SJCRH30 (cell line): Measurements from ENCODE around the gene ZNF576. TPM values are rescaled to one million over a fixed set of nuclear protein-coding genes. Genes with fewer than 3 reads are reported as not detected.
A peak's percentile ranks its signal among the peaks of the same experiment; 100 is the strongest.

Source experiments
- DNase-seq, 2 experiments: peaks; one replicate each; pipeline ENCODE4 v3.0.0-alpha.2; 2015 to 2020
- H3K27ac ChIP-seq: fragments of 250-450 bp; sonication (Bioruptor Pico); 2 replicates; pipeline ENCODE4 v1.5.1; 2020; ENCODE audit warnings: mild to moderate bottlenecking, moderate library complexity
- H3K27me3 ChIP-seq: fragments of 250-450 bp; sonication (Bioruptor Pico); 2 replicates; pipeline ENCODE4 v1.5.1; 2020; ENCODE audit warnings: mild to moderate bottlenecking, moderate library complexity
- H3K36me3 ChIP-seq: fragments of 250-450 bp; sonication (Bioruptor Pico); 2 replicates; pipeline ENCODE4 v1.5.1; 2020; ENCODE audit warnings: mild to moderate bottlenecking, moderate library complexity
- H3K4me1 ChIP-seq: fragments of 250-450 bp; sonication (Bioruptor Pico); 2 replicates; pipeline ENCODE4 v1.5.1; 2020; ENCODE audit warnings: mild to moderate bottlenecking, moderate library complexity
- H3K4me3 ChIP-seq: fragments of 250-450 bp; sonication (Bioruptor Pico); 2 replicates; pipeline ENCODE4 v1.5.1; 2020; ENCODE audit warnings: mild to moderate bottlenecking, moderate library complexity
- H3K9me3 ChIP-seq: fragments of 250-450 bp; sonication (Bioruptor Pico); replicated peaks from 2 replicates; pipeline ENCODE4 v1.5.1; 2020; ENCODE audit warnings: mild to moderate bottlenecking, moderate library complexity
- total RNA-seq: library from RNA; depleted of rRNA; stranded (reverse); fragments of >200 nt; shearing (Covaris generic); gene quantifications from 2 replicates; pipeline ENCODE4 v1.2.3, GENCODE V29; 2014

The ZNF576 gene
- total RNA-seq, 1 experiment from 2014 or later: 10.3 TPM

GRCh38 chr19:43605875-43606568 is 9.6 kb downstream of the ZNF576 start:
- no peak overlapping the region for H3K27ac ChIP-seq
- peaks cover 5% of the 10 kb centered on the region for H3K36me3 ChIP-seq

DNA sequence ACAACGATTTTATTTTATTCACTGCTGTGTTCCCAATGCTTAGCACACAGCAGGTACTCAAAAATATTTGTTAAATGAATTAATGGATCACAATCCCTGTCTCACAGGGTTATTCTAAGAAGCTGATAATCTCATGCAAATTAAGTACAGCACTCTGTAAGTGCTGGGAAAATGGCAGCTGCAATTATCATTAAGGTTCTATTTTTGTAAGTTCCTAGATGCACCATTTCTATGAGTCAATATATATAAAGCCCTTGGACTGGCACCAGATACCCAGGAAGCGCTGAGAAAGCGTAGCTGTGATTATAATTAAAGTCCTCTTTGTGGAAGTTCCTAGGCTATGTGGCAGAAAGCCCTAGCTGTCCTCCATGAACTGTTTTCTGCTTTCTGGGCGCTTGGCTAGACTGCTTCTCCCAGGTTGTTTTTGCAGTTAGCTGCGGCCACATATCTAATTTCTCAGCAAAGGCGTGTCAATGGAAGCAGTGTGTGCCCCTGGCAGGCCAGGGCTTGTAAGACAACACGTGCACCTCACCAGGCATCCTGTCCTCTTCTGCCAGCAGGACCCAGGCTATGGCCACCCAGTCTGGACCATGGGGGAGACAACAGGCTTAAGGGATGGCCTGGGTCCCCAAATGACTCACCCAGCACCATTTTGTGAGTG is 10.3 kb downstream of the ZNF576 start:
- Histone ChIP-seq H3K4me3 (no peak overlapping the region), H3K9me3 (no peaks in the 10 kb centered on the region), H3K4me1 (no peaks in the 10 kb centered on the region), H3K36me3 (peaks cover 6% of the 10 kb centered on the region), H3K27ac (no peak overlapping the region), H3K27me3 (no peaks in the 10 kb centered on the region)
- DNase-seq: no peak

More at GRCh38 chr19:43605875-43606568, 9.6 kb downstream of the ZNF576 start:
- Histone ChIP-seq H3K9me3 (no peaks in the 10 kb centered on the region), H3K27me3 (no peaks in the 10 kb centered on the region), H3K4me1 (no peaks in the 10 kb centered on the region), H3K4me3 (no peak overlapping the region)
- no peak for DNase-seq

GRCh38 chr19:43607238-43608205 is 11.1 kb downstream of the ZNF576 start:
- Histone ChIP-seq H3K36me3 (peaks cover 13% of the 10 kb centered on the region), H3K4me1 (no peaks in the 10 kb centered on the region), H3K27ac (no peak overlapping the region), H3K4me3 (no peak overlapping the region), H3K9me3 (no peaks in the 10 kb centered on the region), H3K27me3 (no peaks in the 10 kb centered on the region)
- DNase-seq: no peak

DNA sequence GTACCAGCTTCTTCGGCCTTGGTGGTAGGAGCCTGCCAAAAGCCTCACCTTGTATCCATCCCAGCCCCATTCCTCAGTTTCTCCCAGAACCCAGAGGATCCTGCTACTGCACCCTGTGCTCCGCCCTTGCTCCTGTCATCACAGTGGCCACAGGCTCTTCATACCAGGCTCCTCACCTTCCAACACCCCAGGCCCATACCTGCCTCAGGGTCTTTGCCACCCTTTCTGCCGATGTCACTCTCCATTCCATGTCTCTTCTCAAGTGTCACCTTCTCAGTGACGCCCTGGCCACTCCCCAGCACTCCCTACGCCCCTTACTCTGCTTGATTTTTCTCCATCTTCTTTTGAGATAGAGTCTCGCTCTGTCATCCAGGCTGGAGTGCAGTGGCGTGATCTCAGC is 13.5 kb downstream of the ZNF576 start:
- H3K36me3 ChIP-seq: peaks cover 18% of the 10 kb centered on the region
- H3K9me3 ChIP-seq: no peaks in the 10 kb centered on the region
- no peak overlapping the region for H3K27ac ChIP-seq
- no peak overlapping the region for H3K4me3 ChIP-seq
- no peaks in the 10 kb centered on the region for H3K4me1 ChIP-seq
- no peaks in the 10 kb centered on the region for H3K27me3 ChIP-seq
- DNase-seq: no peak

- no peak overlapping the region for H3K27ac ChIP-seq
- H3K4me3 ChIP-seq: no peak overlapping the region
- H3K9me3 ChIP-seq: no peaks in the 10 kb centered on the region
- peaks cover 18% of the 10 kb centered on the region for H3K36me3 ChIP-seq
- DNase-seq: no peak
- no peaks in the 10 kb centered on the region for H3K4me1 ChIP-seq
- H3K27me3 ChIP-seq: no peaks in the 10 kb centered on the region
These were observed 14.1 kb downstream of the ZNF576 start for GRCh38 chr19:43610493-43610892.

DNA sequence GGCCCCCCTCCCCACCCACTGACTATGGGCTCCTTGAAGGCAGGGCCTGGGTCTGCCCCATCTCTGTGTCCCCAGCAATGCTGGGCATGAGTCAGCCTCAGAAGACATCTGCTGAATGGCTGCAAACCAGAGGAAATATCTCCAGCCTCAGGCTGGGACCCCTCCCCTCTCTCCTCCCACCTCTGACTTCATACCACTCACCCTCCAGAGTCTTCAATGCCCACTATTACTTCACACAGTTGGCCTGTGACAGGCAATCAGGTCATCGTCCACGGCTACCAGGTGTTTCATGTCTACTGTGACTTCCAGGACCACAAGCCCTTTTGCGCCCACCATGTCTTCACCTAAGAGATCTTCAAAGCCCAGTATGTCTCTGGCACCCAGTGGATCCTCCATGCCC is 15.4 kb downstream of the ZNF576 start, which contains the start of gene SRRM5:
Gene SRRM5 (plus strand): TSS at position 301 of the 400 bp plus-strand sequence. CDS start 34 bp downstream, at position 335.
- no peak for DNase-seq
- Histone ChIP-seq H3K27ac (no peak within 1 kb of the TSS), H3K4me1 (no peaks in the 10 kb centered on the region), H3K27me3 (no peaks in the 10 kb centered on the region), H3K9me3 (no peaks in the 10 kb centered on the region), H3K4me3 (no peak within 1 kb of the TSS), H3K36me3 (peaks cover 18% of the 10 kb centered on the region)

- Histone ChIP-seq H3K27ac (no peak overlapping the region), H3K36me3 (peaks cover 18% of the 10 kb centered on the region), H3K4me3 (no peak overlapping the region), H3K27me3 (no peaks in the 10 kb centered on the region), H3K9me3 (no peaks in the 10 kb centered on the region), H3K4me1 (no peaks in the 10 kb centered on the region)
- no peak for DNase-seq
These were observed 16.0 kb downstream of the ZNF576 start for GRCh38 chr19:43612374-43612773.

DNA sequence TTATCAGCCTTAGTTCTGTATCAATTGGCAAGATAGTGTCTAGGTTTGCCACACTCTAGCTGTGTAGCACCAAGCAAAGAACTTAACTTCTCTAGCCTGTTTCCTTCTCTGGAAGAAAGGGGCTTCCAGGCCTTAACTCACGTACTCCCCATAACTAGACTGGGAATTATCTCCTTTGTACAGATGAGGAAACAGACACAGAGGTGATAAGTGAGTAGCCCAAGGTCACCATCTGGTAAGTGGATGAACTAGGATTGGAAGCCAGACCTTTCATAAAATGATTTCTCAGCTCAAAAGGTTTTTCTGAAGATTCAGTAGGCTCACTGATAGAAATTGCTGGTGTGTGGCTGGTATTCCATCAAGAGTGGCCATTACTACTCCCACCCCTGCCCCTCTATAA is 19.9 kb downstream of the ZNF576 start:
- Histone ChIP-seq H3K9me3 (no peaks in the 10 kb centered on the region), H3K36me3 (peaks cover 15% of the 10 kb centered on the region), H3K27ac (no peak overlapping the region), H3K4me1 (no peaks in the 10 kb centered on the region), H3K4me3 (no peak overlapping the region), H3K27me3 (no peaks in the 10 kb centered on the region)
- DNase-seq: no peak

DNA sequence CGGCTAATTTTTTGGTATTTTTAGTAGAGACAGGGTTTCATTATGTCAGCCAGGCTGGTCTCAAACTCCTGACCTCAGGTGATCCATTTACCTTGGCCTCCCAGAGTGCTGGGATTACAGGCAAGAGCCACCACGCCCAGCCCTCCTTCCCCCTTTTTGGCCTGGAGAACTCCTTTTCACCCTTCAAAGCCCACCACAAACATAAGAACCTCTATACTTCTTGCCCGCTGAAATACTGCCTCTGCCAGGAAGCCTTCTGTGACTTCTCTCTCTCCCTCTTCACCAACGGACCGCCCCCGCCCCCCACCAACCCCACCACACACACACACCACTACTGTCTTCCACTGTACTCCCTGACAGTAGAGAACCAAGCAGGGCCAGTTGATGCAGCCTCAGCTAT is 20.6 kb downstream of the ZNF576 start:
- Histone ChIP-seq H3K36me3 (peaks cover 9% of the 10 kb centered on the region), H3K9me3 (no peaks in the 10 kb centered on the region), H3K4me3 (no peak overlapping the region), H3K27ac (no peak overlapping the region), H3K4me1 (no peaks in the 10 kb centered on the region), H3K27me3 (no peaks in the 10 kb centered on the region)
- DNase-seq: no peak

DNA sequence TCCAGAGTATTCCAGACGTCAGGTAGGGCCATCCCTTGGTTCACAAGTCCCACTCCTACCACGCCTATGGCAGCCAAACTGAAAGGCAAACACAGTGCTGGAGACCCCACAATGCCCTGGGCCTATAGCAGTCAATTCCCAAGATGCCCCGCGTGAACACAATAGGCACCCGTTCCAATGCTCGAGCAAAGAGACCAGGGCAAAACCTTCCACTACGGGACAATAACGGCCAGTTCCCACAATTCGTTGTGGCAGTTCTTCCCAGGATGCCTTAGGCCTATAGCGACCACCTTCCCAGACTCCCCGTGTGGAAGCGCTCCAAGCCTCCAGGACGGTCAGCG is 22.5 kb downstream of the ZNF576 start:
- Histone ChIP-seq H3K4me3 (peak overlapping the region; percentile 69), H3K4me1 (no peaks in the 10 kb centered on the region), H3K27ac (peak overlapping the region; percentile 89), H3K9me3 (no peaks in the 10 kb centered on the region), H3K27me3 (no peaks in the 10 kb centered on the region), H3K36me3 (no peaks in the 10 kb centered on the region)
- DNase-seq: peak in 1 of 2 experiments; percentile 91

DNA sequence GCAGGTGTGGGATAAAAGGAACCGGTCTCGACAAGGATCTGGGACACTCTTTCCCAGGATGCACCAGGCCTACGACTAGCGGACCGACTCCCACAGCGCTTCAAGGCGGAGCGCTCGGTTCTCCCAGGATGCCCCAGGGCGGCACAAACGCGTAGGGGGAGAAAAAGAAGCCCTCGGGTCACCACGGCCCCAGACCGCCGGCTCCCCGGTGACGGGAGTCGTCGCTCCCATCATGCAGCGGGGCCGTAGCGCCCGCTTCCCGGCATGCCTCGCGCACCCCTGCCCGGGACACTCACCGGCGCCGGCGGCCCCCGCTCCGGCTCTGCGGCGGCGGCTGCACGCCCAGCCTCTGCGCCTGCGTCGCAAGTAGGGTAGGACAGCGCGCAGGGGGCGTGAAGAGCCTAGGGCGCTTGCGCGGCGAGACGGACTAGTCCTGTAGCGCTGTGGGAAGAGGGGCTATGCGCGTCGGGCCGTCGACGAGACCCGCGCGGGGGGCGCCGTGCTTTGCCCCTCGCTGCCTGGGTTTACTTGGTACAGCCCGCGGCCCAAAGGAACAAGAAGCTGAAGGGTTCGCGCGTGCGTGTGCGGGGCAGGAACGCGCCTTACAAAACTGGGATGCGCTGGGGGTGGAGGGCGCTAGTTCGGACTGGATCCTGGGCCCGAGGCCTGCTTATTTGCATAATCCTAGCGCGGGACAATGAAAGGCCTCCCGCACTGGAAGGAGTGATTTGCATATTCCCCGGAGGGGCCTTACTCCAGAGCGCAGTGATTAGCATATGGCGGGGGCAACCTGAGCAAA is 23.1 kb downstream of the ZNF576 start, which contains the start of gene ZNF428:
Gene ZNF428 (minus strand): TSS at position 368 of the 799 bp plus-strand sequence. CDS start 5,325 bp downstream, outside the sequence.
- peak within 1 kb of the TSS; percentile 69 for H3K4me3 ChIP-seq
- no peaks in the 10 kb centered on the region for H3K27me3 ChIP-seq
- H3K27ac ChIP-seq: peak within 1 kb of the TSS; percentile 89
- H3K4me1 ChIP-seq: no peaks in the 10 kb centered on the region
- H3K36me3 ChIP-seq: no peaks in the 10 kb centered on the region
- no peaks in the 10 kb centered on the region for H3K9me3 ChIP-seq
- peak; percentile 94 to 95 for DNase-seq

DNA sequence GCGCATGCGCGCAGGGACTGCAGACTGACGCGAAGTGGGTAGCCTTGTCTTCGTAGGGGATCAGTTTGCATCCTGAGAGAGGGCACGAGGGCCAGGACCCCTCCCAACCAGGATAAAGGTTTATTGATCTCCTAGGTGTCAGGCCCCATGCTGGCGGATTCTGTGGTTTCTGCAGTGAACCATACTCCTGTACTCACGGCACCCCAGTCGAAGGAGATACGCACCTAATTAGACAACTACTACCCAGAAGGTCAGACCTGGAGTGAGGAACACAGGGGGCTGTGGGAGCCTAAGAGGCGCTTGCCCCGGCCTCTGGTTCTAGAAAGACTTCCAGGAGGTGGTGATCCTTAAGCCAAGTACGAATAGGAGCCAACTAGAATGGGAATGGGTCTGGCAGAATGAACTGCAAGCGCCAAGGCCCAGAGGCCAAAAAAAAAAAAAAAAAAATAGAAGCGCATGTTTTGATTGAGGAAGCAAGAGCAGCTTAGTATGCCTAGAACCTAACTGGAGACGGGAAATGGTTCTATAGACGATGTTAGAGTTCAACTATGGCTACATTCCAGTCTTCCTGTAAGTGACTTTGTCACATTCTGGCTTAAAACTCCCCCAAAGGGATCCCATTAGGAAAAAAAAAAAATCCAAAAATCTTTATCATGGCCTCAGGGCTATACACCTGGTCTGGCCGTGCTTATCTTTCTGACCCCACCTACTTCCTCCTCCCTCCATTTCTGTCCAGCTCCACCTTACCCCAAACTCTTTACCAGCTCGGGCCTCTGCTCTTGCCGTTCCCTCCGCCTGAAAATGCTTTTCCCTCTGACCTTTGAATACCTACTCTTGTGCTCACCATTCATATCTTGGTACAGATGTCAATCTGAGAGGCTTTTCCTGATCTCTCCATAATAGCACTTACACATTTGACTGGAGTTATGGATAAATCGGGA is 23.9 kb downstream of the ZNF576 start:
- Histone ChIP-seq H3K27me3 (no peaks in the 10 kb centered on the region), H3K4me1 (no peaks in the 10 kb centered on the region), H3K9me3 (no peaks in the 10 kb centered on the region), H3K4me3 (peak overlapping the region; percentile 69), H3K27ac (peak overlapping the region; percentile 89), H3K36me3 (no peaks in the 10 kb centered on the region)
- no peak for DNase-seq

DNA sequence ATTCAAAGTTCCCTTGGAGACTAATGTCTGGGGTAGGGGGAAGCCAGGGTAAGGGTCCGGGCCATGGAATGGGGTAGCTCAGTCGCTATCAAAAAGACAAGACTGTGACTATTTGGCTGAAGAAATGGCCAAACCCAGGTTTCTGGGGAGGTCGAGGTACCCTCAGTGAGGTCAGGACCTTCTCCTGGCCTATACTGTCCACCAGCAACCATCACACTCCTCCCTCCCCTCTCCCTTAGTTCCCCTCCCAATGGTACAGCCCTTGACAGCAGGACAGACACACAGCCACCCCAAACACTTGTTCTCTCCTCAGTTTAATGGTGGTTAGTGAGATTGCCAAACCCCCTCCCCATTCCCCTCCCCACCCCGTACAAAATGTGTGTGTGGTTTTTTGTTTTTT is 25.7 kb downstream of the ZNF576 start:
- no peaks in the 10 kb centered on the region for H3K27me3 ChIP-seq
- no peaks in the 10 kb centered on the region for H3K36me3 ChIP-seq
- H3K4me1 ChIP-seq: no peaks in the 10 kb centered on the region
- no peaks in the 10 kb centered on the region for H3K9me3 ChIP-seq
- DNase-seq: no peak
- H3K4me3 ChIP-seq: no peak overlapping the region
- H3K27ac ChIP-seq: no peak overlapping the region
